HCT116 (cell line): ENCODE data around the gene MMEL1. TPM values are rescaled to one million over a fixed set of nuclear protein-coding genes. Genes with fewer than 3 reads are reported as not detected.

Experiments
- ATAC-seq: fragments of 200-7000 bp; cut with Tn5 transposase; 2 replicates; pipeline ENCODE4 v1.9.1; 2020; ENCODE audit warnings: mild to moderate bottlenecking, moderate library complexity
- BruUV-seq: library from RNA; stranded (reverse); fragments of 400-500 nt; replicated peaks from 2 replicates; lab custom pipeline; 2021; lab: Mats Ljungman, UMichigan
- CTCF ChIA-PET: fragments of 300-600 bp; sonication (Branson Sonifier 250); formaldehyde crosslinking; loops from one replicate; lab custom pipeline; 2021; ENCODE audit warnings: antibody characterized with exemption; lab: Charles Lee
- POLR2A ChIA-PET: fragments of 300-600, 350-600 bp; sonication (Branson Sonifier 250); formaldehyde crosslinking; loops from one replicate; lab custom pipeline; 2021; ENCODE audit warnings: antibody characterized with exemption; lab: Charles Lee
- RAD21 ChIA-PET, 2 experiments: fragments of 300-600 bp; sonication (Branson Sonifier 250); formaldehyde crosslinking; loops; one replicate each; lab custom pipeline; 2023; ENCODE audit warnings: low total read pairs in 2 of 2; ENCODE audit not compliant: uncharacterized antibody in 2 of 2, unreplicated experiment in 2 of 2, low non-redundant PET in 1 of 2; lab: Charles Lee
- DNase-seq: peaks from one replicate; pipeline ENCODE4 v3.0.0-alpha.2; 2010; ENCODE audit warnings: low read depth, low spot score
- H2AFZ ChIP-seq: fragments of 200-600 bp; shearing (Covaris generic), sonication (generic); 2 replicates; pipeline ENCODE4 v1.6.1; 2017; ENCODE audit warnings: low read depth, mixed run types, mixed read lengths, antibody characterized with exemption, low read length; ENCODE audit not compliant: poor library complexity, severe bottlenecking
- H3K27ac ChIP-seq: 2 replicates; pipeline ENCODE4 v1.5.1; 2012; ENCODE audit warnings: low read depth, low read length
- H3K27me3 ChIP-seq: fragments of 200-600 bp; sonication (generic); 2 replicates; pipeline ENCODE4 v1.6.1; 2016; ENCODE audit warnings: mixed run types, low read length, mixed read lengths; ENCODE audit not compliant: insufficient read depth
- H3K36me3 ChIP-seq, 2 experiments: fragments of 200-500 bp in 1 of 2; fragments of 200-600 bp in 1 of 2; sonication (Bioruptor generic) in 1 of 2; sonication (generic) in 1 of 2; 2 replicates each; pipeline versions ENCODE4 v1.5.1 to v1.6.1; 2014 to 2016; ENCODE audit warnings: low read length in 2 of 2, inconsistent platforms in 1 of 2, mixed read lengths in 1 of 2, mixed run types in 1 of 2; ENCODE audit not compliant: insufficient read depth in 2 of 2, control insufficient read depth in 1 of 2
- H3K4me1 ChIP-seq, 2 experiments: fragments of 200-600 bp in 1 of 2; sonication (generic) in 1 of 2; 2 replicates each; pipeline versions ENCODE4 v1.5.1 to v1.6.1; 2012 to 2017; ENCODE audit warnings: low read length in 2 of 2, inconsistent platforms in 1 of 2, mild to moderate bottlenecking in 1 of 2, mixed read lengths in 1 of 2, mixed run types in 1 of 2, moderate library complexity in 1 of 2; ENCODE audit not compliant: insufficient read depth in 2 of 2, control insufficient read depth in 1 of 2
- H3K4me2 ChIP-seq: fragments of 200-600 bp; sonication (generic); 2 replicates; pipeline ENCODE4 v1.6.1; 2017; ENCODE audit warnings: mixed run types, low read length, mixed read lengths
- H3K4me3 ChIP-seq, 2 experiments: fragments of 200-600 bp in 1 of 2; sonication (generic) in 1 of 2; replicated peaks in 1 of 2; 2 replicates each; pipeline ENCODE4 v1.5.1; 2011 to 2016; ENCODE audit warnings: low read length in 2 of 2, control low read depth in 1 of 2, low read depth in 1 of 2, mild to moderate bottlenecking in 1 of 2, mixed read lengths in 1 of 2, mixed run types in 1 of 2
- H3K79me2 ChIP-seq: fragments of 200-600 bp; sonication (generic); 2 replicates; pipeline ENCODE4 v1.6.1; 2017; ENCODE audit warnings: mild to moderate bottlenecking, mixed run types, low read length, moderate library complexity, mixed read lengths; ENCODE audit not compliant: insufficient read depth
- H3K9ac ChIP-seq: fragments of 200-600 bp; sonication (generic); 2 replicates; pipeline ENCODE4 v1.6.1; 2016; ENCODE audit warnings: low read length, mixed read lengths
- H3K9me2 ChIP-seq: fragments of 200-600 bp; sonication (generic), shearing (Covaris generic); 2 replicates; pipeline ENCODE4 v1.6.1; 2017; ENCODE audit warnings: mixed run types, mild to moderate bottlenecking, moderate library complexity; ENCODE audit not compliant: insufficient read depth
- H3K9me3 ChIP-seq, 2 experiments: fragments of 200-500 bp in 1 of 2; fragments of 200-600 bp in 1 of 2; sonication (Bioruptor generic) in 1 of 2; sonication (generic) in 1 of 2; 2 replicates each; pipeline ENCODE4 v1.6.1; 2014 to 2017; ENCODE audit warnings: low read length in 2 of 2, mixed read lengths in 2 of 2, inconsistent platforms in 1 of 2, low read depth in 1 of 2, mild to moderate bottlenecking in 1 of 2, mixed run types in 1 of 2, moderate library complexity in 1 of 2; ENCODE audit not compliant: control insufficient read depth in 1 of 2, insufficient read depth in 1 of 2
- H4K20me1 ChIP-seq: fragments of 200-600 bp; sonication (generic), shearing (Covaris generic); 2 replicates; pipeline ENCODE4 v1.6.1; 2017; ENCODE audit warnings: mixed run types, mild to moderate bottlenecking, moderate library complexity; ENCODE audit not compliant: insufficient read depth
- ATF3 ChIP-seq: IDR thresholded peaks from 2 replicates; pipeline ENCODE4 v1.6.1; 2012
- CBX3 ChIP-seq: IDR thresholded peaks from 2 replicates; pipeline ENCODE4 v1.6.1; 2012; ENCODE audit warnings: low read depth
- ELF1 ChIP-seq: IDR thresholded peaks from 2 replicates; pipeline ENCODE4 v1.6.1; 2012; ENCODE audit warnings: low read depth, borderline replicate concordance
- EZH2phosphoT487 ChIP-seq: fragments of 200-600 bp; IDR thresholded peaks from 2 replicates; pipeline ENCODE4 v1.6.1; 2018; ENCODE audit warnings: antibody characterized with exemption, borderline replicate concordance
- SIN3A ChIP-seq: IDR thresholded peaks from 2 replicates; pipeline ENCODE4 v1.6.1; 2012; ENCODE audit warnings: low read depth
- SP1 ChIP-seq: IDR thresholded peaks from 2 replicates; pipeline ENCODE4 v1.6.1; 2012; ENCODE audit warnings: low read depth
- SRF ChIP-seq: IDR thresholded peaks from 2 replicates; pipeline ENCODE4 v1.6.1; 2012; ENCODE audit warnings: low read depth
- intact Hi-C: fragments of 100-400 bp; cut with micrococcal nuclease; formaldehyde crosslinking; loops from 2 replicates; pipeline ENCODE4 v1.10.0; 2022
- total RNA-seq: library from RNA; stranded (reverse); gene quantifications from one replicate; pipeline ENCODE4 v1.2.1, GENCODE V29; 2021; ENCODE audit not compliant: unreplicated experiment
- TF ChIP-seq, protein P1 (sequence below), 3 experiments: fragments of 200-600 bp in 1 of 3; sonication (generic) in 1 of 3; IDR thresholded peaks in 2 of 3; conservative IDR thresholded peaks in 1 of 3; 2 replicates each; pipeline ENCODE4 v1.5.1; 2012 to 2017; ENCODE audit warnings: low read depth in 2 of 3, low read length in 2 of 3, antibody characterized with exemption in 1 of 3, borderline replicate concordance in 1 of 3, control low read depth in 1 of 3, mild to moderate bottlenecking in 1 of 3, mixed read lengths in 1 of 3, mixed run types in 1 of 3, moderate library complexity in 1 of 3; ENCODE audit not compliant: insufficient read depth in 1 of 3
- TF ChIP-seq, protein P2 (sequence below): IDR thresholded peaks from 2 replicates; pipeline ENCODE4 v1.6.1; 2012; ENCODE audit warnings: low read depth

The MMEL1 gene
- total RNA-seq, 1 experiment from 2014 or later = 2.7 TPM

DNA sequence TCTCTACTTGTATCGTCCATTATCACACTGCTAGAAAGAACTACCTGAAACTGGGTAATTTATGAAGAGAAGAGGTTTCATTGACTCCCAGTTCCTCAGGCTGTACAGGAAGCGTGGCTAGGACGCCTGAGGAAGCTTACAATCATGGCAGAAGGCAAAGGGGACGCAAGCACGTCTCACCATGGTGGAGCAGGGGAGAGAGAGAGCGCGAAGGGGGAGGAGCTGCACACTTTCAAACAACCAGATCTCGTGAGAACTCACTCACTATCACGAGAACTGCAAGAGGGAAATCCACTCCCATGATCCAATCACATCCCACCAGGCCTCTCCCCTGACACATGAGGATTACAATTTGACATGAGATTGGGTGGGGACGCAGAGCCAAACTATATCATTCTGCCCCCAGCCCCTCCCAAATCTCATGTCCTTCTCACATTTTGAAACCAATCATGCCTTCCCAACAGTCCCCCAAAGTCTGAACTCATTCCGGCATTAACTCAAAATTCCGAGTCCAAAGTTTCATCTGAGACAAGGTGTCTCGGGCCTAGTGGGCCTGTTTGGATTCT lies 8.0 kb downstream of the MMEL1 start:
- Histone ChIP-seq H3K9me3 (no peaks in the 10 kb centered on the region), H3K9ac (no peak overlapping the region), H3K27me3 (no peaks in the 10 kb centered on the region), H2AFZ (no peak overlapping the region), H3K27ac (no peak overlapping the region), H3K4me1 (no peaks in the 10 kb centered on the region), H3K79me2 (no peaks in the 10 kb centered on the region), H3K36me3 (no peaks in the 10 kb centered on the region), H3K9me2 (no peaks in the 10 kb centered on the region), H3K4me2 (no peak overlapping the region), H4K20me1 (no peaks in the 10 kb centered on the region), H3K4me3 (no peak overlapping the region)
- ChIA-PET RAD21 (no interaction called here), POLR2A (no interaction called here), CTCF (no interaction called here)
- intact Hi-C loops = no loop called here
- ATAC-seq = no peak
- BruUV-seq = no TSS peak
- no peak for TF ChIP-seq ELF1
- no peak for DNase-seq

- intact Hi-C loops = no loop called here
Measured at GRCh38 chr1:2623571-2624337, 9.1 kb downstream of the MMEL1 start.

More at GRCh38 chr1:2623571-2624337, 9.1 kb downstream of the MMEL1 start:
- no peak for DNase-seq
- Histone ChIP-seq H3K4me2 (no peak overlapping the region), H4K20me1 (no peaks in the 10 kb centered on the region), H2AFZ (no peak overlapping the region), H3K27ac (no peak overlapping the region), H3K36me3 (no peaks in the 10 kb centered on the region), H3K9me2 (no peaks in the 10 kb centered on the region), H3K4me1 (no peaks in the 10 kb centered on the region), H3K9me3 (no peaks in the 10 kb centered on the region), H3K79me2 (no peaks in the 10 kb centered on the region), H3K9ac (no peak overlapping the region), H3K27me3 (no peaks in the 10 kb centered on the region; the same call in 1 of the 2 replicates), H3K4me3 (no peak overlapping the region)
- CTCF ChIA-PET = no interaction called here
- ATAC-seq = no peak
- TF ChIP-seq, protein P1, sequence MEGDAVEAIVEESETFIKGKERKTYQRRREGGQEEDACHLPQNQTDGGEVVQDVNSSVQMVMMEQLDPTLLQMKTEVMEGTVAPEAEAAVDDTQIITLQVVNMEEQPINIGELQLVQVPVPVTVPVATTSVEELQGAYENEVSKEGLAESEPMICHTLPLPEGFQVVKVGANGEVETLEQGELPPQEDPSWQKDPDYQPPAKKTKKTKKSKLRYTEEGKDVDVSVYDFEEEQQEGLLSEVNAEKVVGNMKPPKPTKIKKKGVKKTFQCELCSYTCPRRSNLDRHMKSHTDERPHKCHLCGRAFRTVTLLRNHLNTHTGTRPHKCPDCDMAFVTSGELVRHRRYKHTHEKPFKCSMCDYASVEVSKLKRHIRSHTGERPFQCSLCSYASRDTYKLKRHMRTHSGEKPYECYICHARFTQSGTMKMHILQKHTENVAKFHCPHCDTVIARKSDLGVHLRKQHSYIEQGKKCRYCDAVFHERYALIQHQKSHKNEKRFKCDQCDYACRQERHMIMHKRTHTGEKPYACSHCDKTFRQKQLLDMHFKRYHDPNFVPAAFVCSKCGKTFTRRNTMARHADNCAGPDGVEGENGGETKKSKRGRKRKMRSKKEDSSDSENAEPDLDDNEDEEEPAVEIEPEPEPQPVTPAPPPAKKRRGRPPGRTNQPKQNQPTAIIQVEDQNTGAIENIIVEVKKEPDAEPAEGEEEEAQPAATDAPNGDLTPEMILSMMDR (IDR thresholded peaks at IDR 0.05 in 2 of 3, conservative IDR thresholded peaks at IDR 0.05 in 1 of 3; ENCODE audit: borderline replicate concordance in 1 of 3, insufficient read depth in 1 of 3, low read depth in 2 of 3, low read length in 2 of 3) = no peak
- no peak for TF ChIP-seq EZH2phosphoT487
- TF ChIP-seq, protein P2, sequence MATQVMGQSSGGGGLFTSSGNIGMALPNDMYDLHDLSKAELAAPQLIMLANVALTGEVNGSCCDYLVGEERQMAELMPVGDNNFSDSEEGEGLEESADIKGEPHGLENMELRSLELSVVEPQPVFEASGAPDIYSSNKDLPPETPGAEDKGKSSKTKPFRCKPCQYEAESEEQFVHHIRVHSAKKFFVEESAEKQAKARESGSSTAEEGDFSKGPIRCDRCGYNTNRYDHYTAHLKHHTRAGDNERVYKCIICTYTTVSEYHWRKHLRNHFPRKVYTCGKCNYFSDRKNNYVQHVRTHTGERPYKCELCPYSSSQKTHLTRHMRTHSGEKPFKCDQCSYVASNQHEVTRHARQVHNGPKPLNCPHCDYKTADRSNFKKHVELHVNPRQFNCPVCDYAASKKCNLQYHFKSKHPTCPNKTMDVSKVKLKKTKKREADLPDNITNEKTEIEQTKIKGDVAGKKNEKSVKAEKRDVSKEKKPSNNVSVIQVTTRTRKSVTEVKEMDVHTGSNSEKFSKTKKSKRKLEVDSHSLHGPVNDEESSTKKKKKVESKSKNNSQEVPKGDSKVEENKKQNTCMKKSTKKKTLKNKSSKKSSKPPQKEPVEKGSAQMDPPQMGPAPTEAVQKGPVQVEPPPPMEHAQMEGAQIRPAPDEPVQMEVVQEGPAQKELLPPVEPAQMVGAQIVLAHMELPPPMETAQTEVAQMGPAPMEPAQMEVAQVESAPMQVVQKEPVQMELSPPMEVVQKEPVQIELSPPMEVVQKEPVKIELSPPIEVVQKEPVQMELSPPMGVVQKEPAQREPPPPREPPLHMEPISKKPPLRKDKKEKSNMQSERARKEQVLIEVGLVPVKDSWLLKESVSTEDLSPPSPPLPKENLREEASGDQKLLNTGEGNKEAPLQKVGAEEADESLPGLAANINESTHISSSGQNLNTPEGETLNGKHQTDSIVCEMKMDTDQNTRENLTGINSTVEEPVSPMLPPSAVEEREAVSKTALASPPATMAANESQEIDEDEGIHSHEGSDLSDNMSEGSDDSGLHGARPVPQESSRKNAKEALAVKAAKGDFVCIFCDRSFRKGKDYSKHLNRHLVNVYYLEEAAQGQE = no peak
- no peak for TF ChIP-seq ATF3
- TF ChIP-seq SIN3A = no peak
- TF ChIP-seq SP1 = no peak
- no peak for TF ChIP-seq SRF
- no peak for TF ChIP-seq CBX3
- POLR2A ChIA-PET = no interaction called here
- RAD21 ChIA-PET = no interaction called here
- no TSS peak for BruUV-seq
